Mammary epithelial cell (primary cell): ENCODE results near the gene FRY.

Experiments
- EZH2 ChIP-seq: IDR thresholded peaks from 2 replicates; pipeline ENCODE4 v1.6.1; 2012; ENCODE audit warnings: low read length, inconsistent platforms, borderline replicate concordance
- TF ChIP-seq, protein P1 (sequence below), 2 donors: IDR thresholded peaks in 1 of 2; conservative IDR thresholded peaks in 1 of 2; 2 replicates each; pipeline ENCODE4 v1.5.1; 2011 to 2012; ENCODE audit warnings: inconsistent platforms in 2 of 2, low read length in 2 of 2, mild to moderate bottlenecking in 2 of 2, control low read depth in 1 of 2, low read depth in 1 of 2; ENCODE audit not compliant: insufficient read depth in 1 of 2; ENCODE audit errors: extremely low read depth in 1 of 2

DNA sequence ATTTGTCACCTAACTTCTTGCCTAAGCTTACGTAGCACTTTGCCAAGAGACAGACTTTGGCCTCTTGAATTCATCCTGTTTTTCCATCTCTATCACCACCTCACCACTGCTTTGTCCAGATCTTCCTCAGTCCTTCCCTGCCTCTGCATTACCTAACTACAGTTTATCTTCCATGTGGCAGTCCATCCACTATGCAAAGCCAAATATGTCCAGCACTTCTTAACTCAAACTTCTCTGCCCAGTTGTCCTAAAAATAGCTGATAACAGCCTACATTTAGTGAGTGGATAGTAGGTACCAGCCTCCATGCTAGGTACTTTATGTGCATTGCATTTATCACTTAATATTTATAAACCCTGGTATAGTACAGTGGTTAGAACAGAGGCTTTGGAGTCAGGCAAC, 172.2 kb downstream of the FRY start:
- TF ChIP-seq EZH2, result no peak
- TF ChIP-seq, protein P1, sequence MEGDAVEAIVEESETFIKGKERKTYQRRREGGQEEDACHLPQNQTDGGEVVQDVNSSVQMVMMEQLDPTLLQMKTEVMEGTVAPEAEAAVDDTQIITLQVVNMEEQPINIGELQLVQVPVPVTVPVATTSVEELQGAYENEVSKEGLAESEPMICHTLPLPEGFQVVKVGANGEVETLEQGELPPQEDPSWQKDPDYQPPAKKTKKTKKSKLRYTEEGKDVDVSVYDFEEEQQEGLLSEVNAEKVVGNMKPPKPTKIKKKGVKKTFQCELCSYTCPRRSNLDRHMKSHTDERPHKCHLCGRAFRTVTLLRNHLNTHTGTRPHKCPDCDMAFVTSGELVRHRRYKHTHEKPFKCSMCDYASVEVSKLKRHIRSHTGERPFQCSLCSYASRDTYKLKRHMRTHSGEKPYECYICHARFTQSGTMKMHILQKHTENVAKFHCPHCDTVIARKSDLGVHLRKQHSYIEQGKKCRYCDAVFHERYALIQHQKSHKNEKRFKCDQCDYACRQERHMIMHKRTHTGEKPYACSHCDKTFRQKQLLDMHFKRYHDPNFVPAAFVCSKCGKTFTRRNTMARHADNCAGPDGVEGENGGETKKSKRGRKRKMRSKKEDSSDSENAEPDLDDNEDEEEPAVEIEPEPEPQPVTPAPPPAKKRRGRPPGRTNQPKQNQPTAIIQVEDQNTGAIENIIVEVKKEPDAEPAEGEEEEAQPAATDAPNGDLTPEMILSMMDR (conservative IDR thresholded peaks at IDR 0.05 in 1 of 2, IDR thresholded peaks at IDR 0.05 in 1 of 2; ENCODE audit: extremely low read depth in 1 of 2, insufficient read depth in 1 of 2, low read depth in 1 of 2, low read length in 2 of 2), result no peak
